ENCODE measurements around the gene WWOX.

WWOX gene

DNA sequence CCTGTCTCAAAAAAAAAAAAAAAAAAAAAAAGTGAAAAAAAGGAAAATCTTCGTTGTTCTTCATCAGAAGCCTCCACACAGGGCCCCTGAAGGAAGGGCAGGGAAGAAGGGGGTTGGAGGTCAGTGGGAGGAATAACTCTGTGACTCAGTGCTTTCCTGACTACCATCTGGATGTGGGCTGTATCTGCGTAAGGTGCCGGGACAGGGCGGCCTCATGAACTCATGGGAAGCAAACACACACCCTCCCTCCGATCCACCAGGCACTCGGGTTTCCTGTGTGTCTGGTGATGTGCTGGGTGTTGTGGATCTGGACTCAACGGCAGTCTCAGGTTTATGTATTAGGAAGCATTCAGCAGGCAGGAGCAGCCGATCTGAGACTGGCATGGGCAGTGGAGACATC lies 691.6 kb downstream of the WWOX start:
- H3K27ac ChIP-seq: no peak overlapping the region
- TF ChIP-seq, protein P1, sequence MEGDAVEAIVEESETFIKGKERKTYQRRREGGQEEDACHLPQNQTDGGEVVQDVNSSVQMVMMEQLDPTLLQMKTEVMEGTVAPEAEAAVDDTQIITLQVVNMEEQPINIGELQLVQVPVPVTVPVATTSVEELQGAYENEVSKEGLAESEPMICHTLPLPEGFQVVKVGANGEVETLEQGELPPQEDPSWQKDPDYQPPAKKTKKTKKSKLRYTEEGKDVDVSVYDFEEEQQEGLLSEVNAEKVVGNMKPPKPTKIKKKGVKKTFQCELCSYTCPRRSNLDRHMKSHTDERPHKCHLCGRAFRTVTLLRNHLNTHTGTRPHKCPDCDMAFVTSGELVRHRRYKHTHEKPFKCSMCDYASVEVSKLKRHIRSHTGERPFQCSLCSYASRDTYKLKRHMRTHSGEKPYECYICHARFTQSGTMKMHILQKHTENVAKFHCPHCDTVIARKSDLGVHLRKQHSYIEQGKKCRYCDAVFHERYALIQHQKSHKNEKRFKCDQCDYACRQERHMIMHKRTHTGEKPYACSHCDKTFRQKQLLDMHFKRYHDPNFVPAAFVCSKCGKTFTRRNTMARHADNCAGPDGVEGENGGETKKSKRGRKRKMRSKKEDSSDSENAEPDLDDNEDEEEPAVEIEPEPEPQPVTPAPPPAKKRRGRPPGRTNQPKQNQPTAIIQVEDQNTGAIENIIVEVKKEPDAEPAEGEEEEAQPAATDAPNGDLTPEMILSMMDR (IDR thresholded peaks at IDR 0.05): no peak
- no peaks in the 10 kb centered on the region for H3K4me1 ChIP-seq (ENCODE audit: control insufficient read depth in 1 of 2, insufficient read depth in 1 of 2, low read depth in 1 of 2, low read length in 1 of 2)
- no peaks in the 10 kb centered on the region for H3K9me3 ChIP-seq
- no peaks in the 10 kb centered on the region for H3K27me3 ChIP-seq
- H3K4me3 ChIP-seq (ENCODE audit: low read depth in 1 of 2, low read length in 1 of 2): no peak overlapping the region
- no peaks in the 10 kb centered on the region for H3K36me3 ChIP-seq

DNA sequence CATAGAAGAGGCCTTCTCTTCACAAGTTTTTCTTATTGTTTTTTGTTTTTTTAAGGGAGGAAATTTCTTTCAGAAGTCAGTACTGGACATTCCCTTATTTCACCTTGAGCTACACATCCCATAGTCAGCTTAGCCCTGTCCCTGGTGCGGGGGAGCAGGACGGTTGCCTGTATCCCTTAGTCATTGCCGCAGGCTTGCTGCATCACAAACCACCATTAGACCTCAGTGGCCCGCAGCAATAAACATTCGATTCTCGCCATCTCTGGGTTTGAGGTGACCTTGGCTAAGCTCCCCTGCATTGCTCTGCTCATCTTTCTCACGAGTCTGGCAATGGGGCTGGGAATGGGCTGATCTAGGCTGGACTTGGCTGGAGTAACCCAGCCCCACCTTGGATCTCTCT lies 692.5 kb downstream of the WWOX start:
- no peaks in the 10 kb centered on the region for H3K4me1 ChIP-seq (ENCODE audit: control insufficient read depth in 1 of 2, insufficient read depth in 1 of 2, low read depth in 1 of 2, low read length in 1 of 2)
- no peaks in the 10 kb centered on the region for H3K27me3 ChIP-seq
- no peak overlapping the region for H3K4me3 ChIP-seq (ENCODE audit: low read depth in 1 of 2, low read length in 1 of 2)
- H3K36me3 ChIP-seq: no peaks in the 10 kb centered on the region
- TF ChIP-seq, protein P1 (IDR thresholded peaks at IDR 0.05): no peak
- no peaks in the 10 kb centered on the region for H3K9me3 ChIP-seq
- no peak overlapping the region for H3K27ac ChIP-seq

DNA sequence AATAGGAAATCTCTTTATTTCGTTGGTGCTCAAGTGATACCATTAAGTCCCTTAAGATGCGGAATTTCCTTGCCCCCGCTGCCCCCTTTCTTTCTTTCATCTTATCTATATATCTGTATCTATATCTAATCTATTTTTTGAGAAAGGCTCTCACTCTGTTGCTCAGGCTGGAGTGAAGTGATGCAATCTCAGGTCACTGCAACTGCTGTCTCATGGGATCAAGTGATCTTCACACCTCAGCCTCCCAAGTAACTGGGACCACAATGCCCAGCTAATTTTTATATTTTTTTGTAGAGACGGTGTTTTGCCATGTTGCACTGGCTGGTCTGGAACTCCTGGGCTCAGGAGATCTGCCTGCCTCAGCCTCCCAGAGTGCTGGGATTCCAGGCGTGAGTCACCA lies 693.5 kb downstream of the WWOX start:
- H3K9me3 ChIP-seq: no peaks in the 10 kb centered on the region
- H3K27ac ChIP-seq: no peak overlapping the region
- H3K36me3 ChIP-seq: no peaks in the 10 kb centered on the region
- TF ChIP-seq, protein P1 (IDR thresholded peaks at IDR 0.05): no peak
- no peaks in the 10 kb centered on the region for H3K4me1 ChIP-seq (ENCODE audit: control insufficient read depth in 1 of 2, insufficient read depth in 1 of 2, low read depth in 1 of 2, low read length in 1 of 2)
- no peaks in the 10 kb centered on the region for H3K27me3 ChIP-seq
- no peak overlapping the region for H3K4me3 ChIP-seq (ENCODE audit: low read depth in 1 of 2, low read length in 1 of 2)

DNA sequence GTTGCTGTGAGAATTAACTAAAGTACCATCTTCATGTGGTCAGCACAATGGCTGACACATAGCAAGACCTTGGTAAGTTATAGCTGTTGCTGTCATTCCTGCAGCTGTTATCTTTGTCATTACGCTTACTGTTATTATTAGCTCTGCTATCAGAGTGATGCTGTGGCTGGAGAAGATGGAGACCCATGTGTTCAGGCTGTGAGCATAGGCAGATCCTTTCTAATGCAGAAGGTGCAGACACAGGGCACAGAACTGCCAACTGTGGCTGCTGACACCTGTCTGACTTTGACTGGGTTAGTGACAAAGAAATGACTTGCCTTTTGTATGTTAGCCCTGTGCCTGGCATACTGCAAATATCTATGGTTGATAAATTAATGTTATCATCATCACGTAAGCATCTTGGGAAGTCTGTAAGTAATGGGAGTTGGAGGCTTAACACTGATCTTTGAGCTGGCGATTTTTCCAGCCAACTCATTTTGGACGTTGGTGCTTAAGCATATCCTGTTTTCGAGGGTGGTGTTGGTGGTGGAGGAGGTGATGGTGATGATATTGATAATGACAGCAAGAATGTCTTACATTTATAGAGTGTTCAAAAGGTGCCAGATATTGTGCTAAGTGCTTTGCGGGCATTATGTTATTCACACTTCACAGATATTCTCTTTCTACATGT lies 695.3 kb downstream of the WWOX start:
- Histone ChIP-seq H3K27me3 (no peaks in the 10 kb centered on the region), H3K4me3 (ENCODE audit: low read depth in 1 of 2, low read length in 1 of 2) (no peak overlapping the region), H3K4me1 (ENCODE audit: control insufficient read depth in 1 of 2, insufficient read depth in 1 of 2, low read depth in 1 of 2, low read length in 1 of 2) (no peaks in the 10 kb centered on the region), H3K36me3 (no peaks in the 10 kb centered on the region), H3K27ac (no peak overlapping the region), H3K9me3 (no peaks in the 10 kb centered on the region)
- TF ChIP-seq, protein P1 (IDR thresholded peaks at IDR 0.05): no peak

DNA sequence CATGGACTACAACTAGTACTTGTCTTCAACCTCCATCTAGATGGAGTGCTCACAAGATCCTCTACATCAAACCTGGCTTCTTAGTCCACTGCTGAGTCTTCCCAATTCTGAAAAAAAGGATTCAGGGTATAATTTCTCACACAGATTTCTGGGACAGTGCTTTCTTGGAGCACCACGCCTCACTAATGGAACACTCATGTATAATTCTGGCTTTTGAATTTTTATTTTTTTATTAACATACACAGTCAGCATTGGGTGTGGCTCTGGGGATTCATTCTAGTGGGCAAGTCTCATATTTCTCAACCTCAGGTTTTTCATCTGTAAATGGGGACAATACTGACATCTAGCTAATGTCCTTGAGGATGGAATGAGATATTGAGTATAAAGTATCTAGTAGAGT lies 696.0 kb downstream of the WWOX start:
- TF ChIP-seq, protein P1 (IDR thresholded peaks at IDR 0.05): no peak
- Histone ChIP-seq H3K4me1 (ENCODE audit: control insufficient read depth in 1 of 2, insufficient read depth in 1 of 2, low read depth in 1 of 2, low read length in 1 of 2) (no peaks in the 10 kb centered on the region), H3K9me3 (no peaks in the 10 kb centered on the region), H3K27me3 (no peaks in the 10 kb centered on the region), H3K36me3 (no peaks in the 10 kb centered on the region), H3K4me3 (ENCODE audit: low read depth in 1 of 2, low read length in 1 of 2) (no peak overlapping the region), H3K27ac (no peak overlapping the region)
